Measurements from ENCODE around the gene PSMF1. TPM values are rescaled to one million over a fixed set of nuclear protein-coding genes. Genes with fewer than 3 reads are reported as not detected.

Gene PSMF1
- total and polyA plus RNA-seq, 9 of the 15 experiments (the other 6 are each of a cell fraction or from before 2014, with no cell fraction given), result 8.5 to 192 (median 33.2) TPM

DNA sequence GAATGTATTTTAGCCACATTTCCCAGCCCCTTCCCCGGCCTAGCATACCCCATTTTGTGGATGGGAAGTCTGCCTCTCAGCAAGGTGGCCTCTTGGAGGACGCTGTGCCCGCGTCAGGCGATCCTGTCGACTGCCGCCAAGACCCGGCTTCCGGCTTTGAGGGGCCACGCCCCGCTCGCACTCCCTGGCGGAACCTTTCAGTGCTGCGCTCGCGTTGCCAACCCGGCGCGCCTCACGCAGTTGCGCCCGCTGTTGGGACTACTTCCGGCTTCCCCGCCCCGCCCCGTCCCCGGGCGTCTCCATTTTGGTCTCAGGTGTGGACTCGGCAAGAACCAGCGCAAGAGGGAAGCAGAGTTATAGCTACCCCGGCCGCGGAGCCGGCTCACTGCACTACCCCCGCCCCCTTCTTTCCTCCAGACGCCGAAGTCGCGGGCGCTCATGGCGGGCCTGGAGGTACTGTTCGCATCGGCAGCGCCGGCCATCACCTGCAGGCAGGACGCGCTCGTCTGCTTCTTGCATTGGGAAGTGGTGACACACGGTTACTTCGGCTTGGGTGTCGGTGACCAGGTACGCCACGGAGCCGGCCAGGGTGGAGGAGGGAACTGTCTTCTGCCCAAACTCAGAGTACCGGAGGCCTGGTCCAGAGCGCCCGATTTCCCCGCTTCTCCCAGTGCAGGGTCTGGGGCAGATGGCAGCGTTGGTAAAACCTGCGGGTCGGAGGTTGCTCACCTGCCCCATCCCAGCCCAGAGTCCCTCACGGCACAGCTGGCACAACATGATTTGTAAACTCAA is at the start of gene PSMF1 (continued):
- TF ChIP-seq GTF2E2 (tag; IDR thresholded peaks at IDR 0.05) (peak; percentile 80), LCOR (CRISPR knock-in tag; IDR thresholded peaks at IDR 0.05) (peak; percentile 93), GMEB1 (CRISPR knock-in tag; IDR thresholded peaks at IDR 0.05) (peak; percentile 56), ZNF316 (IDR thresholded peaks at IDR 0.05) (no peak), ZNF165 (CRISPR knock-in tag; IDR thresholded peaks at IDR 0.05; ENCODE audit: borderline replicate concordance) (no peak), ZNF655 (CRISPR knock-in tag; IDR thresholded peaks at IDR 0.05) (no peak), SLC30A9 (CRISPR knock-in tag; IDR thresholded peaks at IDR 0.05) (no peak), SP1 (CRISPR knock-in tag; IDR thresholded peaks at IDR 0.05) (peak; percentile 100), XRCC5 (IDR thresholded peaks at IDR 0.05; ENCODE audit: low read depth, low read length) (peak; percentile 97), ZNF79 (CRISPR knock-in tag; IDR thresholded peaks at IDR 0.05; ENCODE audit: low read depth) (no peak), ZNF217 (CRISPR knock-in tag; IDR thresholded peaks at IDR 0.05) (no peak), SRSF9 (IDR thresholded peaks at IDR 0.05; ENCODE audit: borderline replicate concordance, low read depth, low read length) (no peak), ZNF24 (IDR thresholded peaks at IDR 0.05) (peak; percentile 67), DACH1 (IDR thresholded peaks at IDR 0.05; ENCODE audit: partially characterized antibody) (no peak), ZBTB7A (IDR thresholded peaks at IDR 0.05; ENCODE audit: borderline replicate concordance, control insufficient read depth, low read depth, low read length) (peak; percentile 67; the same call in 1 of the 2 replicates), PRPF4 (IDR thresholded peaks at IDR 0.05; ENCODE audit: insufficient read depth, low read depth, low read length, poor library complexity, severe bottlenecking) (no peak), SNRNP70 (optimal IDR thresholded peaks at IDR 0.05; ENCODE audit: low read depth, low read length) (no peak)
- TF ChIP-seq, protein P1, sequence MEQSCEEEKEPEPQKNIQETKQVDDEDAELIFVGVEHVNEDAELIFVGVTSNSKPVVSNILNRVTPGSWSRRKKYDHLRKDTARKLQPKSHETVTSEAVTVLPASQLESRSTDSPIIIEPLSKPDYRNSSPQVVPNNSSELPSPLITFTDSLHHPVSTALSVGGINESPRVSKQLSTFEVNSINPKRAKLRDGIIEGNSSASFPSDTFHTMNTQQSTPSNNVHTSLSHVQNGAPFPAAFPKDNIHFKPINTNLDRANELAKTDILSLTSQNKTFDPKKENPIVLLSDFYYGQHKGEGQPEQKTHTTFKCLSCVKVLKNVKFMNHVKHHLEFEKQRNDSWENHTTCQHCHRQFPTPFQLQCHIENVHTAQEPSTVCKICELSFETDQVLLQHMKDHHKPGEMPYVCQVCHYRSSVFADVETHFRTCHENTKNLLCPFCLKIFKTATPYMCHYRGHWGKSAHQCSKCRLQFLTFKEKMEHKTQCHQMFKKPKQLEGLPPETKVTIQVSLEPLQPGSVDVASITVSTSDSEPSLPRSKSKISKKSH (CRISPR knock-in tag; IDR thresholded peaks at IDR 0.05), result no peak
- TF ChIP-seq, protein P2, sequence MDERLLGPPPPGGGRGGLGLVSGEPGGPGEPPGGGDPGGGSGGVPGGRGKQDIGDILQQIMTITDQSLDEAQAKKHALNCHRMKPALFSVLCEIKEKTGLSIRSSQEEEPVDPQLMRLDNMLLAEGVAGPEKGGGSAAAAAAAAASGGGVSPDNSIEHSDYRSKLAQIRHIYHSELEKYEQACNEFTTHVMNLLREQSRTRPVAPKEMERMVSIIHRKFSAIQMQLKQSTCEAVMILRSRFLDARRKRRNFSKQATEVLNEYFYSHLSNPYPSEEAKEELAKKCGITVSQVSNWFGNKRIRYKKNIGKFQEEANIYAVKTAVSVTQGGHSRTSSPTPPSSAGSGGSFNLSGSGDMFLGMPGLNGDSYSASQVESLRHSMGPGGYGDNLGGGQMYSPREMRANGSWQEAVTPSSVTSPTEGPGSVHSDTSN (CRISPR knock-in tag; IDR thresholded peaks at IDR 0.05; ENCODE audit: low read depth), result no peak
- TF ChIP-seq, protein P2 (tag; conservative IDR thresholded peaks at IDR 0.05; ENCODE audit: low read depth), result no peak
